NCI-H510A (cell line): ENCODE measurements around the gene DYDC2.
"Not testable (repeated sequence)": the region's sequence is repeated elsewhere in the genome, so short reads cannot be mapped to it uniquely, and the experiment has no call there.

Experiments
- DNase-seq: peaks from one replicate; lab custom pipeline; 2025; lab: John Stamatoyannopoulos, UW

The DYDC2 gene

DNA sequence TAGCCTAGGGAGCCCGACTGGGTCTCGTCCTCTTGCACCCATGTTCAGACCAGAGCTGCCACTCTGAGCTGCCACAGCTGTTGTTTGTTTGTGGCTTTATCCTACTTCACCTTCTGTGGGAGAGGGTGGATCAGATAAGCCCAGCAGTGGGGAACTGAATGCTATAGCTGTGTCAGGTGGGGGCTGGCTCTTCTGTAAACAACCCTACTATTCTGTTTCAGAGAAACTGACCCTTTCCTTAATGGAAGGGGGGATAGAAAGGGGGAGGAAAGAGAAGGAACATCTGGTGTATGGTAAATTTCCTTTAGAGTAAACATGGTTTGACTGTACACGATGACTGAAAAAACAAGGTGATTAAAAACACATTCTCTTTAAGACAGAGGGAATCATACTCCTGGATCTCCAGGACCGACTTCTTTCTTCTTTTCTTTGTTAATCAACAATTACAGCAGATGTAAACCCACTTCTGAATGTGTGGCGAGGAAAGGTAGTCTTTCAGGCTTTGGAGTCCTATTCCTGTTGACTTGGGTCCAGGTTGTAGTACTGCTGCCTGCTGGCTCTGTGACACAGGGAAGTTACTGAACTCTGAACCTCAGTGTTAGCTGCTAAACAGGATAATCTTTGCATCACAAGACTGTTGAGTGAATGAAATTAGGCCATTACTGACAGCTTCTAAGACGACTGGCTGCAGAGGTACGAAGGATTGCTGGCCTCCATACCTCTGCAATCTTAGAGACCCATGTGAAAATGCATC lies 57.7 kb downstream of the DYDC2 start:
- DNase-seq, result no peak

GRCh38 chr10:80415734-80416478 lies 59.3 kb downstream of the DYDC2 start:
- DNase-seq, result no peak

DNA sequence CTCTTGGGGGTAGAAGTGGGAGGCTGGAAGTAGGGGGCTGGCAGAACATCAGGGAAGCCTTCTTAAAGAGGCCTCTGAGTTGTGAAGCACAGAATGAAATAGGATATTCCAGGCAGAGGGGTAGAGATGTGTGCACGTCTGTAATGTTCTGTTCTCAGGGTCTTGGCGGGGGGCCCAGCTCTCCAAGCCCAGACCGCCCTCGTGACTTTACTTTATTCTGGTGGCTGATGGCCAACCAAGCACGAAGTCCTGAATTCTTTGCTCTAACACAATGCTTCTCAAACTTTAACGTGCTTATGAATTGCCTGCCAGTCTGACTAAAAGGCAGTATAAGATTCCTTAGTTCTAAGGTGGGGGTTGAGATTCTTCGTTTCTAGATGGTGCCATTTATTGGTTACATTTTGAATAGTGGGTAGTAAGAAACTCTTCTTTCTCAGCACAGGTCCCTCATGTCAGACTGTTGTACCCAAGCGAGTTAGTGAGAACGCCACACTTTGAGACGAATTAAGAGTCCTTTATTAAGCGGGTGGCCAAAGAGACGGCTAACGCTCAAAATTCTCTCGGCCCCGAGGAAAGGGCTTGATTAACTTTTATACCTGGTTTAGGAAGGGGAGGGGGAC lies 60.0 kb downstream of the DYDC2 start:
- no peak for DNase-seq

DNA sequence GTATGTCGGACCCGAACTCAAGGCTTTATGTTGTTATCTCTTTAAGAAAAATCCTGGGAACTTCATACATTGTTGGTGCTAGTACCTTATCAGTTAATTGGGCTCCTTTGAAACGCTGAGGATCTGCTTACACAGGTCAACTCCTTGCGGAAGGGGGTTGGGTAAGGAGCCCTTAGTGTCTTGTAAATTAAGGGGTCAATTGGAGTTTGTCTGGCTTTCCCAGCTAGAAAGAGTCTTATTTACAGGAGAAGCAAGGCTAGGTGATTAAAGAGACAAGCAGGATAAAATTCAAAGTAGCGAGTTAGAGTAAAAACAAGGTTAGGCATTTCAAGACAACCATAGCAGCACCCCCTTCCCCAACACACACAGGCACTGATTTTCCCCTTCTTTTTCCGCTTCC lies 60.7 kb downstream of the DYDC2 start:
- DNase-seq, result not testable (repeated sequence)
